Frontal cortex (tissue), 4 donors: ENCODE measurements around the gene TLL2. TPM values are rescaled to one million over a fixed set of nuclear protein-coding genes. Genes with fewer than 3 reads are reported as not detected.

Experiments
- DNase-seq, 2 donors: peaks; one replicate each; pipeline ENCODE4 v3.0.0; 2012; ENCODE audit warnings: low spot score in 2 of 2
- FAIRE-seq: peaks from 2 replicates; lab custom pipeline; 2012; peaks lifted over from hg19 to GRCh38; lab: Jason Lieb, UNC
- total RNA-seq: library from RNA; depleted of rRNA; stranded (reverse); fragments of >200 nt; gene quantifications from one replicate; pipeline ENCODE4 v1.2.3, GENCODE V29; 2014
- donor health status: control.
- donor health status: control.
- donor health status: control.

The TLL2 gene
- total RNA-seq, 1 donor from 2014 or later: 0.82 TPM

- FAIRE-seq: no peak
- DNase-seq: peak; percentile 23 to 43
Observed at GRCh38 chr10:96511044-96511945, 2.4 kb downstream of the TLL2 start.

- FAIRE-seq (no peak), DNase-seq (no peak)
Observed at GRCh38 chr10:96509017-96509641, 4.6 kb downstream of the TLL2 start.

GRCh38 chr10:96507044-96507443 lies 6.7 kb downstream of the TLL2 start:
- no peak for FAIRE-seq
- no peak for DNase-seq

GRCh38 chr10:96505150-96506136 lies 8.3 kb downstream of the TLL2 start:
- no peak for DNase-seq
- no peak for FAIRE-seq

- DNase-seq: no peak
- no peak for FAIRE-seq
Observed at GRCh38 chr10:96502561-96503282, 11.0 kb downstream of the TLL2 start.

GRCh38 chr10:96501985-96502384 lies 11.7 kb downstream of the TLL2 start:
- DNase-seq (no peak), FAIRE-seq (no peak)

GRCh38 chr10:96500519-96500918 lies 13.2 kb downstream of the TLL2 start:
- DNase-seq (no peak), FAIRE-seq (no peak)

- no peak for FAIRE-seq
- no peak for DNase-seq
Observed at GRCh38 chr10:96500050-96500449, 13.7 kb downstream of the TLL2 start.

GRCh38 chr10:96497391-96497790 lies 16.3 kb downstream of the TLL2 start:
- DNase-seq: no peak
- FAIRE-seq: no peak

GRCh38 chr10:96496281-96496925 lies 17.3 kb downstream of the TLL2 start:
- no peak for DNase-seq
- FAIRE-seq: no peak

GRCh38 chr10:96495544-96495943 lies 18.2 kb downstream of the TLL2 start:
- no peak for DNase-seq
- FAIRE-seq: no peak

GRCh38 chr10:96494694-96495093 lies 19.0 kb downstream of the TLL2 start:
- DNase-seq (no peak), FAIRE-seq (no peak)

GRCh38 chr10:96493871-96494525 lies 19.7 kb downstream of the TLL2 start:
- DNase-seq: no peak

GRCh38 chr10:96493254-96493653 lies 20.5 kb downstream of the TLL2 start:
- FAIRE-seq: no peak
- DNase-seq: no peak

More at GRCh38 chr10:96493871-96494525, 19.7 kb downstream of the TLL2 start:
- FAIRE-seq: no peak

GRCh38 chr10:96491303-96491702 lies 22.4 kb downstream of the TLL2 start:
- FAIRE-seq (no peak), DNase-seq (no peak)

GRCh38 chr10:96488161-96488935 lies 25.4 kb downstream of the TLL2 start:
- no peak for FAIRE-seq

GRCh38 chr10:96482815-96483588 lies 30.7 kb downstream of the TLL2 start:
- DNase-seq (no peak), FAIRE-seq (no peak)

More at GRCh38 chr10:96488161-96488935, 25.4 kb downstream of the TLL2 start:
- DNase-seq: no peak
